ENCODE data around the gene IGFBP5.

Gene IGFBP5

GRCh38 chr2:216661051-216661450 is 34.3 kb downstream of the IGFBP5 start:
- no peak overlapping the region for H2BK15ac ChIP-seq (ENCODE audit: low read length)
- peaks cover 10 to 20% of the 10 kb centered on the region in 2 donors for H3K4me1 ChIP-seq (ENCODE audit: control insufficient read depth in 2 of 2, insufficient read depth in 1 of 2, low read depth in 1 of 2, low read length in 2 of 2)
- H3K23ac ChIP-seq (ENCODE audit: low read depth, low read length, poor library complexity): no peak overlapping the region
- H3K36me3 ChIP-seq (replicated peaks in 1 of 2; ENCODE audit: control insufficient read depth in 2 of 2, insufficient read depth in 2 of 2, low read length in 2 of 2): peaks cover 43 to 93% of the 10 kb centered on the region in 2 donors
- no peak overlapping the region for H3K4me3 ChIP-seq (ENCODE audit: low read length in 2 of 2)
- no peak overlapping the region for H2BK120ac ChIP-seq (ENCODE audit: low read depth, low read length)
- peaks cover 19% of the 10 kb centered on the region for H3K79me1 ChIP-seq (ENCODE audit: low read depth, low read length)
- no peak overlapping the region for H2AK5ac ChIP-seq (ENCODE audit: low read depth, low read length)
- H4K8ac ChIP-seq (ENCODE audit: low read depth, low read length): no peak overlapping the region
- H3K4ac ChIP-seq (ENCODE audit: low read length): no peak overlapping the region
- H2BK5ac ChIP-seq (ENCODE audit: low read length): no peak overlapping the region
- H3K27ac ChIP-seq (replicated peaks; ENCODE audit: low read length): no peak overlapping the region
- no peaks in the 10 kb centered on the region for H3K9me3 ChIP-seq (replicated peaks in 1 of 2; ENCODE audit: control insufficient read depth in 2 of 2, insufficient read depth in 1 of 2, low read depth in 1 of 2, low read length in 2 of 2)
- H2AFZ ChIP-seq (ENCODE audit: low read length): no peak overlapping the region
- WGBS, 2 donors (ENCODE audit: extremely low coverage in 2 of 2, insufficient read length in 2 of 2, insufficient replicate concordance in 1 of 2): no CpG with 5 or more reads among the region's 5 CpGs
- no peak overlapping the region for H4K91ac ChIP-seq (ENCODE audit: low read depth, low read length, poor library complexity)
- no peak overlapping the region for H3K9ac ChIP-seq (ENCODE audit: low read depth, low read length, poor library complexity)
- DNase-seq (ENCODE audit: low spot score): no peak
- no peak overlapping the region for H2BK12ac ChIP-seq (ENCODE audit: low read length)
- no peak overlapping the region for H3K4me2 ChIP-seq (ENCODE audit: insufficient read depth, low read length, poor library complexity, severe bottlenecking)
- H3K18ac ChIP-seq (ENCODE audit: low read length): no peak overlapping the region
- H3K14ac ChIP-seq (ENCODE audit: low read length): no peak overlapping the region
- no peaks in the 10 kb centered on the region for H3K27me3 ChIP-seq (ENCODE audit: control insufficient read depth in 3 of 3, insufficient read depth in 3 of 3, low read depth in 1 of 3, low read length in 3 of 3)

DNA sequence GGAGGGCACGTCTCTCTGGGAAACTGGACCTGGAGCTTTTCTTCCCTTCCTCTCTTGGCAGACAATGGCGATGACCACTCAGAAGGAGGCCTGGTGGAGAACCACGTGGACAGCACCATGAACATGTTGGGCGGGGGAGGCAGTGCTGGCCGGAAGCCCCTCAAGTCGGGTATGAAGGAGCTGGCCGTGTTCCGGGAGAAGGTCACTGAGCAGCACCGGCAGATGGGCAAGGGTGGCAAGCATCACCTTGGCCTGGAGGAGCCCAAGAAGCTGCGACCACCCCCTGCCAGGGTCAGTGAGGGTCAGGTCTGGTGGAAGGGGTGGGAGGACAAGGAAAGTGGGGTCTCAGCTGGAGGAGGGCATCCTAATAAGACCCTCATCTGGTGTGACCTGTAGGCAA is 34.9 kb downstream of the IGFBP5 start:
- H3K36me3 ChIP-seq (replicated peaks in 1 of 2; ENCODE audit: control insufficient read depth in 2 of 2, insufficient read depth in 2 of 2, low read length in 2 of 2): peaks cover 43 to 97% of the 10 kb centered on the region in 2 donors
- H3K9me3 ChIP-seq (replicated peaks in 1 of 2; ENCODE audit: control insufficient read depth in 2 of 2, insufficient read depth in 1 of 2, low read depth in 1 of 2, low read length in 2 of 2): no peaks in the 10 kb centered on the region
- H3K23ac ChIP-seq (ENCODE audit: low read depth, low read length, poor library complexity): no peak overlapping the region
- H4K91ac ChIP-seq (ENCODE audit: low read depth, low read length, poor library complexity): no peak overlapping the region
- no peak overlapping the region for H2AK5ac ChIP-seq (ENCODE audit: low read depth, low read length)
- no peak for DNase-seq (ENCODE audit: low spot score)
- no peak overlapping the region for H2BK120ac ChIP-seq (ENCODE audit: low read depth, low read length)
- H3K4me1 ChIP-seq (ENCODE audit: control insufficient read depth in 2 of 2, insufficient read depth in 1 of 2, low read depth in 1 of 2, low read length in 2 of 2): peaks cover 6 to 18% of the 10 kb centered on the region in 2 donors
- no peak overlapping the region for H3K9ac ChIP-seq (ENCODE audit: low read depth, low read length, poor library complexity)
- H3K79me1 ChIP-seq (ENCODE audit: low read depth, low read length): peaks cover 19% of the 10 kb centered on the region
- H2AFZ ChIP-seq (ENCODE audit: low read length): no peak overlapping the region
- no peaks in the 10 kb centered on the region for H3K27me3 ChIP-seq (ENCODE audit: control insufficient read depth in 3 of 3, insufficient read depth in 3 of 3, low read depth in 1 of 3, low read length in 3 of 3)
- no peak overlapping the region for H3K27ac ChIP-seq (replicated peaks; ENCODE audit: low read length)
- no peak overlapping the region for H3K18ac ChIP-seq (ENCODE audit: low read length)
- no peak overlapping the region for H4K8ac ChIP-seq (ENCODE audit: low read depth, low read length)
- no peak overlapping the region for H2BK5ac ChIP-seq (ENCODE audit: low read length)
- no CpG with 5 or more reads among the region's 10 CpGs for WGBS, 2 donors (ENCODE audit: extremely low coverage in 2 of 2, insufficient read length in 2 of 2, insufficient replicate concordance in 1 of 2)
- H2BK15ac ChIP-seq (ENCODE audit: low read length): no peak overlapping the region
- H2BK12ac ChIP-seq (ENCODE audit: low read length): no peak overlapping the region
- no peak overlapping the region for H3K4me2 ChIP-seq (ENCODE audit: insufficient read depth, low read length, poor library complexity, severe bottlenecking)
- H3K14ac ChIP-seq (ENCODE audit: low read length): no peak overlapping the region
- no peak overlapping the region for H3K4ac ChIP-seq (ENCODE audit: low read length)
- H3K4me3 ChIP-seq (ENCODE audit: low read length in 2 of 2): no peak overlapping the region

DNA sequence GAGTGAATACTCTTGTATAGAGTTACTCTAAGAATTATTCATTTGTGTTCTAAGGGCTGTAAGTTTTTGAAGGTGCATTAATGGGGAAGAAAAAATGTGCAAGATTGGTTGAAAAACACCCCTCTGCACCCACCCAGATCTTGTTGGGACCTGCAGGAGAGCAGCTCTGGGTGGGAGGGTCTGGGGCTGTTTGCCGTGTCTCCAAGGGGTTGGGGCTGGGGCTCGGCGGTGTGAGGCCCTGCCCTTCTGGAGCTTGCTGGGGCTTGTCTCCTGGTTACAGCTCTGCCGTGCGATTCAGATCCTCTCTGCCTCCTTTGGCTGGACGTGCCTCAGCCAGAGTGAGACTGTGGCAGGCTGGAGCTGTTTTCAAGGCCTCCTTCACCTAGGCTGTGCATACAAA is 36.1 kb downstream of the IGFBP5 start:
- Histone ChIP-seq H2AK5ac (ENCODE audit: low read depth, low read length) (no peak overlapping the region), H3K4ac (ENCODE audit: low read length) (no peak overlapping the region), H3K79me1 (ENCODE audit: low read depth, low read length) (peaks cover 19% of the 10 kb centered on the region), H2BK5ac (ENCODE audit: low read length) (no peak overlapping the region), H2AFZ (ENCODE audit: low read length) (no peak overlapping the region), H4K91ac (ENCODE audit: low read depth, low read length, poor library complexity) (no peak overlapping the region), H3K4me1 (ENCODE audit: control insufficient read depth in 2 of 2, insufficient read depth in 1 of 2, low read depth in 1 of 2, low read length in 2 of 2) (peaks cover 3 to 12% of the 10 kb centered on the region in 2 donors), H2BK120ac (ENCODE audit: low read depth, low read length) (no peak overlapping the region), H3K36me3 (replicated peaks in 1 of 2; ENCODE audit: control insufficient read depth in 2 of 2, insufficient read depth in 2 of 2, low read length in 2 of 2) (peaks cover 40 to 98% of the 10 kb centered on the region in 2 donors), H4K8ac (ENCODE audit: low read depth, low read length) (no peak overlapping the region), H3K4me3 (ENCODE audit: low read length in 2 of 2) (no peak overlapping the region), H2BK15ac (ENCODE audit: low read length) (no peak overlapping the region), H3K4me2 (ENCODE audit: insufficient read depth, low read length, poor library complexity, severe bottlenecking) (no peak overlapping the region), H3K14ac (ENCODE audit: low read length) (no peak overlapping the region), H2BK12ac (ENCODE audit: low read length) (no peak overlapping the region), H3K9me3 (replicated peaks in 1 of 2; ENCODE audit: control insufficient read depth in 2 of 2, insufficient read depth in 1 of 2, low read depth in 1 of 2, low read length in 2 of 2) (no peaks in the 10 kb centered on the region), H3K18ac (ENCODE audit: low read length) (no peak overlapping the region), H3K23ac (ENCODE audit: low read depth, low read length, poor library complexity) (no peak overlapping the region), H3K27me3 (ENCODE audit: control insufficient read depth in 3 of 3, insufficient read depth in 3 of 3, low read depth in 1 of 3, low read length in 3 of 3) (no peaks in the 10 kb centered on the region), H3K9ac (ENCODE audit: low read depth, low read length, poor library complexity) (no peak overlapping the region), H3K27ac (replicated peaks; ENCODE audit: low read length) (no peak overlapping the region)
- WGBS, 2 donors (ENCODE audit: extremely low coverage in 2 of 2, insufficient read length in 2 of 2, insufficient replicate concordance in 1 of 2): no CpG with 5 or more reads among the region's 6 CpGs
- DNase-seq (ENCODE audit: low spot score): no peak

GRCh38 chr2:216658757-216659156 is 36.6 kb downstream of the IGFBP5 start:
- H2BK15ac ChIP-seq (ENCODE audit: low read length): no peak overlapping the region
- DNase-seq (ENCODE audit: low spot score): no peak
- no peak overlapping the region for H2BK120ac ChIP-seq (ENCODE audit: low read depth, low read length)
- H3K4ac ChIP-seq (ENCODE audit: low read length): no peak overlapping the region
- H4K91ac ChIP-seq (ENCODE audit: low read depth, low read length, poor library complexity): no peak overlapping the region
- WGBS, 2 donors (ENCODE audit: extremely low coverage in 2 of 2, insufficient read length in 2 of 2, insufficient replicate concordance in 1 of 2): no CpG with 5 or more reads among the region's 6 CpGs
- H3K27ac ChIP-seq (replicated peaks; ENCODE audit: low read length): no peak overlapping the region
- no peak overlapping the region for H4K8ac ChIP-seq (ENCODE audit: low read depth, low read length)
- H3K4me3 ChIP-seq (ENCODE audit: low read length in 2 of 2): no peak overlapping the region
- H2BK12ac ChIP-seq (ENCODE audit: low read length): no peak overlapping the region
- H3K4me2 ChIP-seq (ENCODE audit: insufficient read depth, low read length, poor library complexity, severe bottlenecking): no peak overlapping the region
- peaks cover 39 to 98% of the 10 kb centered on the region in 2 donors for H3K36me3 ChIP-seq (replicated peaks in 1 of 2; ENCODE audit: control insufficient read depth in 2 of 2, insufficient read depth in 2 of 2, low read length in 2 of 2)
- no peak overlapping the region for H3K9ac ChIP-seq (ENCODE audit: low read depth, low read length, poor library complexity)
- H3K9me3 ChIP-seq (replicated peaks in 1 of 2; ENCODE audit: control insufficient read depth in 2 of 2, insufficient read depth in 1 of 2, low read depth in 1 of 2, low read length in 2 of 2): no peaks in the 10 kb centered on the region
- no peak overlapping the region for H3K23ac ChIP-seq (ENCODE audit: low read depth, low read length, poor library complexity)
- H3K27me3 ChIP-seq (ENCODE audit: control insufficient read depth in 3 of 3, insufficient read depth in 3 of 3, low read depth in 1 of 3, low read length in 3 of 3): no peaks in the 10 kb centered on the region
- peaks cover 3 to 14% of the 10 kb centered on the region in 2 donors for H3K4me1 ChIP-seq (ENCODE audit: control insufficient read depth in 2 of 2, insufficient read depth in 1 of 2, low read depth in 1 of 2, low read length in 2 of 2)
- no peak overlapping the region for H2AK5ac ChIP-seq (ENCODE audit: low read depth, low read length)
- peaks cover 21% of the 10 kb centered on the region for H3K79me1 ChIP-seq (ENCODE audit: low read depth, low read length)
- H3K18ac ChIP-seq (ENCODE audit: low read length): no peak overlapping the region
- no peak overlapping the region for H2AFZ ChIP-seq (ENCODE audit: low read length)
- H2BK5ac ChIP-seq (ENCODE audit: low read length): no peak overlapping the region
- no peak overlapping the region for H3K14ac ChIP-seq (ENCODE audit: low read length)
